Activated CD8-positive, alpha-beta memory T cell treated with anti-CD3 and anti-CD28 coated beads for 36 hours (primary cell): ENCODE results near the gene WDR45B. TPM values are rescaled to one million over a fixed set of nuclear protein-coding genes. Genes with fewer than 3 reads are reported as not detected.

Experiments used
- CTCF ChIA-PET: fragments of 350-600 bp; sonication (Branson Sonifier 250); formaldehyde crosslinking; loops from one replicate; lab custom pipeline; 2021; ENCODE audit warnings: antibody characterized with exemption; lab: Charles Lee
- POLR2A ChIA-PET: fragments of 350-600 bp; sonication (Branson Sonifier 250); formaldehyde crosslinking; loops from one replicate; lab custom pipeline; 2021; ENCODE audit warnings: antibody characterized with exemption; lab: Charles Lee
- total RNA-seq, 2 experiments: library from RNA; stranded (reverse); gene quantifications; one replicate each; pipeline ENCODE4 v1.2.3, GENCODE V29; 2021

Gene WDR45B
- total RNA-seq, 2 experiments from 2014 or later = 57.0 to 57.9 TPM

DNA sequence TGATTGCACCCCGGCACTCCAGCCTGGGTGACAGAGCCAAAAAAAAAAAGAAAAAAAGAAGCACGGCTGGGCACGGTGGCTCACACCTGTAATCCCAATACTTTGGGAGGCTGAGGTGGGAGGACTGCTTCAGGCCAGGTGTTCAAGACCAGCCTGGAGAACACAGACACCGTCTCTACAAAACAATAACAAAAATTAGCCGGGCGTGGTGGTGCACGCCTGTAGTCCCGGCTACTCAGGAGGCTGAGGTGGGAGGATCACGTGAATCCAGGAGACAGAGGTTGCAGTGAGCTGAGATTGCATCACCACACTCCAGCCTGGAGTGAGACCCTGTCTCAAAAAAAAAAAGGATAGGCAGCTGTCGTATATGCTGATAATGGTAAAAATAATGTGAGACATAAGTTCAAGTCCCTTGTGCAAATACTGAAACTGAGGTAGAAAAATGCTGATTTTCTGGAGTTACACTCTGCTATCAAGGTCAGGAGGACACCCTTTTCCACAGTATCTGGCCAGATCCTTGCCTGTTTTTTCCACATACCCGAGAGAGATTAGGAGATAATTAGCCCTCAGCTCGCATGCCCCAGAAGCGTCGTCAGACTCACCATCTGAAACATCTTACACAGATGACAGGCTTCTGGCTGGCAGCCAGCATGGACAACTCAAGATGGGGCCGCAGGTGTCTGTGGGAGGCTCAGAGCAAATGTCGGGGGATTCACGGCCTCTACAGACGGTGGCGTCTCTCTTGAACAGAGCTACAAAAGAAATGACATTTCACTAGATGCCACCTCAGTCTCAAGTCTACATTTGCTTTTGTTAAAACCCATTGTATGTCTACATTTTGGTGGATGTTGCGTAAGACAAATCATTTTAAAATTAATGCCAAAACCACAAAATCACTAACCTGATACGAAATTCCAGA is 36.8 kb downstream of the WDR45B start:
- ChIA-PET CTCF (no interaction called here), POLR2A (interaction anchor here (0.7 kb wide), 1 partner anchor 19 kb away, joined by 7 read pairs; no protein-coding TSS in a partner anchor)

DNA sequence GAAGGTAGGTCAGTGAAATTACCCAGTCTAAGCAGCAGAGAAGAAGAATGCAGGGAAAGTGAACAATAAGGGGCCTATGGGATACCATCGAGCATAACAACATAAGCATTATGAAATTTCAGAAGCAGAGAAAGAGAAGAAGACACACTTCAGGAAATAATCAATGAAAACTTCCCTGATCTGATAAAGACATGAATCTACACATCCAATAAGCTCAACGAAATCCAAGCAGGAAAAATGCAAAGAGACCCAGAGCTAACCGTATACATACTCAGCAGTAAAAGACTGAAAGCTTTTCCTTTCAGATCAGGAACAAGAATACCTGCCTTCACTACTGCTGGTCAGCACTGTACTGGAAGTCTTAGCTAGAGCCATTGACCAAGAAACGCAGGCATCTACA is 38.6 kb downstream of the WDR45B start:
- ChIA-PET CTCF (interaction anchor here (1.1 kb wide), 1 partner anchor 55 kb away, joined by 3 read pairs; no protein-coding TSS in a partner anchor), POLR2A (no interaction called here)

DNA sequence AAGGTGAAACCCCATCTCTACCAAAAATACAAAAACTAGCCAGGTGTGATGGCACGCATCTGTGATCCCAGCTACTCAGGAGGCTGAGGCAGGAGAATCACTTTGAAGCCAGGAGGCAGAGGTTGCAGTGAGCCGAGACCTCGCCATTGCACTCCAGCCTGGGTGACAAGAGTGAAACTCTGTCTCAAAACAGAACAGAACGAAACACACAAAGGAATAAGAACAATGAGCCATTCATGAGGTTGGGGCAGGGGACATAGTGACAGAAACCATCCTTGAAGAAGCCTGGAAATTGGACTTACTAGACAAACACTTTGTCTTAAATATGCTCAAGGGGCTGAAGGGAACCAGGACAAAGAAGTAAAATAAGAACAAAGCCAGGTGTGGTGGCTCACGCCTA is 39.4 kb downstream of the WDR45B start:
- ChIA-PET POLR2A (no interaction called here), CTCF (no interaction called here)

DNA sequence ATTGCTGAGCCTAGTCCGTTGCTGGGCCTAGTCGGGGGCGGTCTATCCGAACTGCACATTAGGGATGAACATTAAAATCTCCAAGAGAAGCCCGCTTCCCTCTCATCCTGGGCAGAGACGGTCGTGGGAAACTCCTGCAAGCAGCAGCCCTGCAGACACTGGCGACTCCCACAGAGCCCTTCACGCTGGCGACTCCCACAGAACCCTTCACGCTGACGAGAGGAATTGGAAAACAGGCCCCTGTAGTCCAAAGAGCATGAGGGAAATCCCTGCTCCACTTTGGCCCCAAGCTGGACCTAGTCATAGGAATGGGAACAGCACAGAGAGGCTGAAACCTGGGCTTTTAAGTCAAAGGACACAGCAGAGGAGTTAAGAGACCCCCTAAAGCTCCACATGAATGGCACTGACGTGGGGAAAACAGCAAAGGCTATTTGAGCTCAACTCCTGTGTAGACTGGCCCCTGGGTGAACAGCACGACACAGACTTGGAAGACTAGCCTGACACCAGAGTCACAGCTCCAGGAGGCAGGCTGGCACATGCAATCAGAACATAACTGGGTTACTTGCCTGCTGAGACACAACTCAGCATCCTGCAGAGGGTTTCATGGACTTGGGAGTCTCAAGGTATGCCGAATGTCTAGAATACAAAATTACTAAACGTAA is 42.2 kb downstream of the WDR45B start:
- CTCF ChIA-PET = no interaction called here
- POLR2A ChIA-PET = no interaction called here

DNA sequence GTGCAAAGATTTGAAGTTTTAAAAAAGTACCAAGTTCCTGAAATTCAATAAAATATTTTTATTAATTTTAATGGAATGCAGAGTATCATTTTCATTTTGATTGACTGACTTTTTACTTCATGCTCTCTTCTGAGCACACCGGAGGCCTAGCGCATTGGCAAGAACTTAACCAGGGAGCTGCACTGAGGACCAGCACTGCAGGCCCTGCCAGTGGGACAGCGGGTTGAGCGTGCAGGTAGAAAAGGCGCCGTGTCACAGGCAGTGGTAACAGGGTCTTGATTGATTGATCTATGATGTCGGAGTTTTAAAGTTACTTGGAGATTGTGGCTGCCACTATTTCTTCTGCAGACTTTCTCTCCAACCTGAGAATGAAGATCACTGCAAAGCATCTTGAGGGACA is 43.7 kb downstream of the WDR45B start:
- CTCF ChIA-PET = interaction anchor here (0.8 kb wide), 1 partner anchor 10 kb away, joined by 3 read pairs; no protein-coding TSS in a partner anchor
- POLR2A ChIA-PET = no interaction called here

DNA sequence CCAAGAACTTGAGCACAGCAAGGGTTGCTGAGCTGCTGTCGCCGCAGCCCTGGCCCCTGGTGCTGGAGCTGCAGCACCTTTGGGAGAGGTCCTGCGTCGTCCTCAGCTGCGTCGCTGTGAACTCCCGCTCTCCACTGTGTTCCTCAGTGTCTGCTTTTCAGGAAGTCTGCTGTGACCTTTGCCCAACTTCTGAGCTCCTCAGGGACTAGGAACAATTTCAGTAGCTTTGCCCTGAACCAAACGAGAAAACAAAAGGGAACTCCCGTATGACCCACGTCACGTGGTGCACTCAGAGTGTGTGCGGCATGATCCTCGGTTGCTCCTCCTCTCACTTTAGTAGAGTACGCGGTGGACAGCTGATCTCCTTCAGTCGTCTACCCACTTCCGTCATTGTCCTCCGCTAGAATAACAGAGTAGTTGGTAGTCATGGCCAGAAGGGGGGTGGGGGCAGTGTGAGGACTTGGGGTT is 44.2 kb downstream of the WDR45B start:
- ChIA-PET CTCF (no interaction called here), POLR2A (interaction anchor here (0.6 kb wide), 1 partner anchor 74 kb away, joined by 6 read pairs; no protein-coding TSS in a partner anchor)

DNA sequence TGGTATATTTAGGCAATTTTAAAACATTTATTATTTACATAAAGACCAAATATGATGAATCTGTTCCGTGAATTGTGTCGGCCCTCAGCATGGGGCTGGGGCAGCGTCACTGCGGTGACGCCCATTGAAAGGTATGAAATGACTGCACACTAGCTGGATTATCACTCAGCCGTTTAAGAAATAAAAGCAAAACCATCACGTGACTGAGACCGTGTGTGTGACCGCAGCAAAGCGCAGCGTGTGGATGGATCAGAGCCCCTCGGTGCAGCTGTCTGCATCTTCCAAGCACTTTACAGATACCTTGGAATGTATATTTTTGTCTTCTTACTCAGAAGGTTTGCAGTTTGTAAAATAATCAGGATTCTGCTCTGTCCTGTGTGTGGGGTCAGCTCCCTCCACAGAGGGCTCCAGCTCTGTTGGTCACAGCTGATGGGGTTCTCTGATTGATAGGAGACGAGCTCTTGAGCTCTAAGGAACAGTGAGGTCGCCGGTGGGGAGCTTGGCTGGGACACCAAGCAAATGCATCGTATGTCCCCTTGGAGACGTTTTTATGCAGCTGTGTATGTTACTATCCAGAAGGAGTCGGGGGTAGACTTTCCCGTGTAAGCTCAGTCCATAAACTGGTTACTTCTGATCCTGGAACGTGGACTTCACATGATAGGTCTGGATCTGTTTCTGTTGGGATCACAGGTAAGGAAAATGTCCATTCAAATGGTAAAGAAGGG is 45.1 kb downstream of the WDR45B start:
- CTCF ChIA-PET = no interaction called here
- POLR2A ChIA-PET = interaction anchor here (0.5 to 0.6 kb wide), 3 partner anchors 24 to 682 kb away, joined by 3 to 6 read pairs (median 4); no protein-coding TSS in a partner anchor

DNA sequence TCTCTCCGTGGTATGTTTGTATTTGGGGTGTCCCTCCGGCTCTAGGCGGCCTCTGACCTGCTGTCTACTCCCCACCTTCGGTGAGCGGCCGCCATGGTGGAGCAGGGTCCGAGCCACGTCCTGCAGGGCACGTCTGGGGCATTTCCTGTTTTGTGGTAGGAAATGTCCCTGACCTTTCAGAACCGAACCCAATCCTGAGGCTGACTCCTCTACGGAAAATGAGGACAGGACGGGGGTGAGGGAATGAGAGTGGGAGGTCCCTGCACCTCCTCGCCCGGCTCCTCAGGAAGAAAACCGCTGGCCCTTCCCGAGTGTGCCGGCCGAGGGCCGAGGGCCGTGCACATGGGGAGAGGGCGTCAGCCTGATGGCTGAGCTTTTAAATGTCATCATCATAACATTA is 45.8 kb downstream of the WDR45B start:
- CTCF ChIA-PET = no interaction called here
- POLR2A ChIA-PET = interaction anchor here (0.6 kb wide), 1 partner anchor 681 kb away, joined by 3 read pairs; no protein-coding TSS in a partner anchor

DNA sequence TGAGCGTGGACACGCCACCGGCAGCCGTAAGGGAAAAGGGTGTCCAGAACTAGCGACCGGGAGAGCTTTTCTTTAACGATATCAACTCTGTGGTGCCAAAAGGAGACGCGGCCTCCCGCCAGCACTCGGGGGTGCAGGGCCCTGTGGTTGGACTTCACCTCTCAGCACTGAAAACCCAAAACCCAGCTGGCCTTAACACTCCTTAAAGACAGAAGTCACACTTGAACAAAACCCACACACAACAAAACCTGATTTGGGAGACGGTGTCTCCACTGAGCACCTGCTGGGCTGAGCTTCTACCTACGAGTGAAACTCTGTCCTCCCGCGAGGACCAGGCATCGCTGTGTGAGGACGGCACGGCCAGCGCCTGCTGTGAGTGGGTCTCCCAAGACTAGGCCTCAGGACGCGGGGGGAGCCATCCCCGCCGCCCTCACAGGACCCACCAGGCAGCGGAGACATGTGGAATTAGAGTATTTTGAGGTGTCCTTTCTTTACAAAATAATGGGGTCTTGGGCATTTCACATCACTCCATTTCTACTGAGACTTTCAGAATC is 46.7 kb downstream of the WDR45B start:
- POLR2A ChIA-PET = no interaction called here
- CTCF ChIA-PET = interaction anchor here (1.1 kb wide), 1 partner anchor 10 kb away, joined by 3 read pairs; no protein-coding TSS in a partner anchor

DNA sequence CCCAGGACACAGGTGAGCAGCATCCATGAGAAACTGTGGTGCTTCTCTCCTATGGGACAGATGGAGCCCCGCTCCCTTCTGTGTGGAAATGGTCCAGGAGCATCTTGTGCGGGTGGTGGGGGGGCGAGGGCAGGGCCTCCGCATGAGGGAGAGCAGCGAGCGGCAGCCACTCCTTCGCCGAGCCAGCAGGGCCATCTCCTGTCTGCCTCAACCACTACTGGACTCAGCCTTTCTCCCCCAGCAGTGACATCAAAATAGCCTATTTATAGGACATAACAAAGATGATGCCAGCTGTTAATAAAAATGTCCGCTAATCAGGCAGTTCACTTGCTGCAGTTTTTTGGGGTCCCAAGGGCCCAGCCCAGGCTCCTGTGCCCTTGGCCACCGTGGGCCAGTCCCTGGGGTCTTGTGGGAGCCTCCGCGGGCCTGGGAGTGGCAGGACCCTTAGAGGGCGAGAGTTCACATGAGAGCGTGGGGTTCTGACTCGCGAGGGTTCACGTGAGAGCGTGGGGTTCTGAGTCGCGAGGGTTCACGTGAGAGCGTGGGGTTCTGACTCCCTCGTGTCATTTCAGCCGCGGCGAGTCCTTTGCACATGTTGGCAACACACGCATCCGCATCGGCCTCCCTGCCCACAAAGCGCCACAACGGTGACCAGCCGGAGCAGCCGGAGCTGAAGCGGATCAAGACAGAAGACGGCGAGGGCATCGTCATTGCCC is 47.4 kb downstream of the WDR45B start:
- CTCF ChIA-PET = interaction anchor here (1.1 kb wide), 1 partner anchor 9 kb away, joined by 3 read pairs; no protein-coding TSS in a partner anchor
- POLR2A ChIA-PET = no interaction called here

DNA sequence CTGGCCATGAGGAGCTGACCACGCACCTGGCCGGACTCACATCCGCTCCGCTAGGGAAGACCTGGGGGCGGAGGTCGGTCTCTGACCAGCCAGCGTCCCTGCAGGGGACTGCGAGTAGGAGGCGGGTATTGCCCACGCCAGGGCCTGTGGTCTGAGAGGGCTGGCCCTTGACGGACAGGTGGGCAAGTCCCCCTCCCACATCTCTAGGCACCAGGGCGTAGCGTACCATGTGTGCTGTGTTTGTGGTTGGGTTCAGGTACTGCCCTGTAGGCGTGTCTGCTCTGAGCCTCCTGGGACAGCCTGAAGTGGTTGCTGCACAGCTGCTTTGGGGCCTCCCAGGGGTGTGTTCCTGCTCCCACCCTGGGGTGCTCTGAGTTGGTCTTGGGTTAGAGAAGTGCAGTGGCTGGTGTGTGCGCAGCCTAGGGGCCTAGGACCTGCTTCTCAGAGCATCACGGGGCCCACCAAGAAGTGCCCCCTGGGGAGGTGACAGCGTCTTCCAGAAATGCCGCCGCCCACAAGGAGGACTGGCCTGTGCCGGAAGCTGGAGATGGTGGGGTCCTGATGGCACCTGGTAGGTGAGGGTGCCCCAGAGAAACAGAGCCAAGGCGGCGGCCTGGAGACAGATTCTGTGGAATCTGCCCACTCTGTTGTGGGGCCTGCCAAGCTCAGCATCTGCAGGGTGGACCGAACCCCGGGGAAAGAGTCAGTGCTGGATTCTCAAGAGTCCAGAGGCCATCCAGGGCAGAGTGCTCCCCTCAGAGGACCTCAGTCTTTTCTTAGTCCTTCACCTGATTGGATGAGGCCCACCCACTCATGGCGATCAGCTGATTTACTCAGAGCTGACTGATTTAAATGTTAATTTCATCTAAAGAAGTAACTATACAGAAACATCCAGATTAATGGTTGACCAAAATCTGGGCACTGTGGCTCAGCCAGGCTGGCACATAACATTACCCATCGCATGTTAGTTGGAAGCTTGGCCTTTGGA is 48.3 kb downstream of the WDR45B start:
- CTCF ChIA-PET = no interaction called here
- POLR2A ChIA-PET = no interaction called here

DNA sequence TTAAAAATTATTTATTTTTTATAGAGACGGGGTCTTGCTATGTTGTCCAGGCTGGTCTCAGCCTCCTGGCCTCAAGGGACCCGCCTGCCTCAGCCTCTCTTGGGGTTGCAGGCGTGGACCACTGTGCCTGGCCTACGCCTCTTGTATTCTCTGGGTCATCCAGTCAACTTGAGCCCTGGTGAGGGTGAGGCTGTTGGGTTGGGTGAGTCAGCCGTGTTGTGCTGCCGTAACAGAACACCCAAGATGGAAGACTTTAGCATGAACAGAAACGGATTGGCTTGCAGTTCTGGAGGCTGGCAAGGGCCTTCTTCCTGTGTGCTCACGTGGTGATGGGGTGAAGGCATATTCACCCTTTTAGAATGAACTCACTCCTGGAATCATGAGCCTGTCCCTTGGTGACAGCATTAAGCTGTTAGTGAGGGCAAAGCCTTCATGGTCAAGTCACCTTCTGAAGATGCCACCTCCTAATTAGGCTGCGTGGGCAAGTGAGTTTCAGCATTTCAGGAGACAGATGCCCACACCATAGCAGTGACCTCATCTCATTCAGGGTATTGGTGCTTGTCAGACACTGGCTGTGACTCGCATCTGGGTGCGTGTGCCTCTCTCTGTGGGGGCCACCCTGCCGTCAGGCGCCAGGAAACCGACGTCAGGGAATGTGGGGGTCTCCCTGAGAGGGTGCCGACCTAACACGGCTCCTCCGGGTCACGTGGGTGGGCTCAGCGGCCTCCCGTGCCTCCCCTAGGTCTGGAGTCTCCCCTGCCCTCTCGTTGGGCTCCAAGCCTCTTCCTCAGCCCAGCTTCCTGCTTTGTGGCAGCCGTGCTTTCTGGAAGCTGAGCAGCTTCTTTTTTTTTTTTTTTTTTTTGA is 49.8 kb downstream of the WDR45B start:
- POLR2A ChIA-PET = no interaction called here

DNA sequence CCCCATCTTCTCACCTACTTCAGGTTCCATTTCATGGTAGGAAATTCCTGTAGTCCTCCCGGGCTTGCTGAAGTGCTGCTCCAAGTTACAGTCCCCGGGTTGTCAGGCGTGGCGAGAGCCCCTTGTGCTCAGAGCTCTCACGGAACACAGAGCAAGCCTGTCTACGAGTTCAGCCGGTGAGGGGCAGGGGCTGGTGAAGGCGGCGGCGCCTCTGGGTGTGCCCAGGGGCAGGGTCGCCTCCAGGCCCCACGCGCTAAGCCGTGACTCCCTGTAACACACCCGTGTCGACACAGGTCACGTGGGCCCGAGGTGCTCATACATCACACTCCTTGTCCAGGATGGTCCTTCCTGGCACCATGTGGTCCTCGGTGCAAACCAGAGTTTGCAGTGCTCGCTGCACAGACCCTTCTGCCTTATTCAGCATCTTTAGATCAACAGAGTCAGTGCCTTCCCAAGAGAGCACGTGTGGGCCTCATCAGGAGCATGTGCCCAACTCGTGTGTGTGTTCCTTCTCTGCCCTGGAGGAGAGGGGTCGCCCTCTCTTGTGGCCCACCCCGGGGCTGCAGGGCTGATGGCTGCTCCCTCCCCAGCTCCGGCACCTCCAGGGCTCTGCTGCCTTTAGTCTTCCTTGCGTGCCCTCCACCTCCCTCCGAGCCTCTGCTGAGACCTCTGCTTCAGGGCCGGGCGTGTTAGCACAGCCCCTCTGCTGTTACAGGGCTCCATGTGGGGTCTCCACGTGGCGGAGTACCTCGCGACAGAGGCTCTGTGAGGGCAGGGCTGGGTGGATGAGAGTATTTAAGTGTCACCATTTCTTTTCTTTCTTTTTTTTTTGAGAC is 51.2 kb downstream of the WDR45B start:
- POLR2A ChIA-PET = no interaction called here
- CTCF ChIA-PET = no interaction called here

More for the DNA sequence above, 49.8 kb downstream of the WDR45B start:
- CTCF ChIA-PET = interaction anchor here (1.0 kb wide), 1 partner anchor 31 kb away, joined by 3 read pairs; no protein-coding TSS in a partner anchor

DNA sequence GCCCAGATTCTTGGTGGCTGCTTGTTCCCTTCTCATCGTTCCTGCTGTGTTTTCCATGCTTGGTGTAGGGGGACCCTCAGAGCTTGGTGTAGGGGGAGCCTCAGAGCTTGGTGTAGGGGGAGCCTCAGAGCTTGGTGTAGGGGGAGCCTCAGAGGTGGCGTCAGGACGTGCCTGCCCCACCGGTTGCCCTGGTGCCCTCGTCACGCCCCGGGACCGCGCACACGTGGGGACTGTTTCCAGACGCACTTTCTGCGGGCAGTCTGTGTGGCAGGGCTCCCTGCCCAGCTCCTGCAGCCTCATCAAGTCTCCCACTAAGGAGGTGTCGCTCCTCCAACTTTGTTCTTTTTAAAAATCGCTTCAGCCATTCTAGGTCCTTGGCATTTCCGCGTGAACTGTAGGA is 51.9 kb downstream of the WDR45B start:
- POLR2A ChIA-PET = no interaction called here
- CTCF ChIA-PET = no interaction called here

DNA sequence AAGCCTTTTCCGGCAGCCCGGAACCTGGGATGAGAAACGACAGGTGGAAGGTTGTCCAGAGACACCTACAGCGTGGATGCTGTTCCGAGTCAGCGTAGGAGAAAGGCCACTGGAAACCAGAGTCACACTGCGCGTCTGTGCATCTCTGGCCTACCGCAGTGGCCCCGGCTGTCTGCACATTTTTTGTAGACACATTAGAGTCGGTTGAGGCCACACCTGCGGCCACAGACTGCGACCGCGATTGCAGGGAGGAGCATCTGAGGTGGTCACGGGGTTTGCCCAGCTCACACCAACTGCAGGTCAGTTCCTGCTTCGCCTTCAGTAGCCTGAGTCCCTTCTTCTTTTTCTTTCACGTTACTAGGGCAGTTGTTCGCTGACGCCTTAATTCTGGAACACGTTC is 52.4 kb downstream of the WDR45B start:
- POLR2A ChIA-PET = no interaction called here

More for the DNA sequence above, 52.4 kb downstream of the WDR45B start:
- CTCF ChIA-PET = no interaction called here
